KMS-11 (cell line): ENCODE measurements around the gene SLC35F3.

Experiments used
- H2AFZ ChIP-seq: fragments of 200-600 bp; sonication (generic); 2 replicates; pipeline ENCODE4 v1.6.1; 2016; ENCODE audit warnings: antibody characterized with exemption, mixed run types, low read depth
- H3K27ac ChIP-seq: fragments of 200-600 bp; sonication (generic); 2 replicates; pipeline ENCODE4 v1.6.1; 2016; ENCODE audit warnings: mild to moderate bottlenecking, mixed run types
- H3K27me3 ChIP-seq: fragments of 200-600 bp; sonication (generic); 2 replicates; pipeline ENCODE4 v1.6.1; 2017; ENCODE audit warnings: mild to moderate bottlenecking, low read depth, mixed run types, moderate library complexity; ENCODE audit not compliant: insufficient read depth
- H3K36me3 ChIP-seq: fragments of 200-600 bp; sonication (generic); 2 replicates; pipeline ENCODE4 v1.6.1; 2017; ENCODE audit warnings: mild to moderate bottlenecking, mixed run types; ENCODE audit not compliant: insufficient read depth
- H3K4me1 ChIP-seq: fragments of 200-600 bp; sonication (generic); 2 replicates; pipeline ENCODE4 v1.6.1; 2016; ENCODE audit warnings: mild to moderate bottlenecking, low read depth, mixed run types; ENCODE audit not compliant: poor library complexity, severe bottlenecking
- H3K4me2 ChIP-seq: fragments of 200-600 bp; sonication (generic); 2 replicates; pipeline ENCODE4 v1.7.0; 2016; ENCODE audit warnings: mild to moderate bottlenecking, mixed run types
- H3K4me3 ChIP-seq: fragments of 200-600 bp; sonication (generic); IDR thresholded peaks from 2 replicates; pipeline ENCODE4 v1.6.1; 2017; ENCODE audit warnings: low read depth, low read length, mixed read lengths; ENCODE audit not compliant: insufficient read depth
- H3K79me2 ChIP-seq: fragments of 200-600 bp; sonication (generic); 2 replicates; pipeline ENCODE4 v1.6.1; 2016; ENCODE audit warnings: low read depth, mixed run types; ENCODE audit not compliant: insufficient read depth
- H3K9ac ChIP-seq: fragments of 200-600 bp; sonication (generic); 2 replicates; pipeline ENCODE4 v1.6.1; 2016; ENCODE audit warnings: mild to moderate bottlenecking, mixed run types
- H4K20me1 ChIP-seq: fragments of 200-600 bp; sonication (generic); 2 replicates; pipeline ENCODE4 v1.6.1; 2016; ENCODE audit warnings: mild to moderate bottlenecking, mixed run types; ENCODE audit not compliant: insufficient read depth
- TF ChIP-seq, protein P1 (sequence below): fragments of 200-600 bp; sonication (generic); conservative IDR thresholded peaks from 2 replicates; pipeline ENCODE4 v1.6.1; 2017; ENCODE audit warnings: low read depth, mild to moderate bottlenecking, antibody characterized with exemption, low read length, moderate library complexity, mixed read lengths

Gene SLC35F3

DNA sequence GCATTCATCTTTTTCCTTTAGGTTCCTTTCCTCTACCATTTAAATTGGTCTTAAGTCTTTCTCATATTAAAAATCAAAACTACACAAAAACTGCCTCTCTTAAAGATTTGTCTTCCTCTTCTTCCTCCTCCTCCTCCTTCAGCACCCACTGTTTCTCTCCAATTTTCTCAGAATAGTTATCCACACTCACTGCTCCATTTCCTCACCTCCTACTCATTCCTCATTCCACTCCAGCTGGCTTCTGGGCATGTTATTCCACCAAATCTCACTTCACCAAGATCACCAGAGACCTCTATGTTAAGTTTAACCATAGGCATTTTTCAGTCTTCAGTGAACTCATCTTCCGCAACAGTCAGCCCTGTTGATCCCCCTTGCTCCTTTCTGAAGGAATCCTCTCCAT, 173.7 kb downstream of the SLC35F3 start:
- Histone ChIP-seq H3K4me1 (no peaks in the 10 kb centered on the region), H3K4me2 (no peak overlapping the region), H3K79me2 (no peaks in the 10 kb centered on the region), H3K36me3 (no peaks in the 10 kb centered on the region), H4K20me1 (no peaks in the 10 kb centered on the region), H3K27me3 (no peaks in the 10 kb centered on the region), H3K9ac (no peak overlapping the region), H3K27ac (no peak overlapping the region), H3K4me3 (no peak overlapping the region), H2AFZ (no peak overlapping the region)
- TF ChIP-seq, protein P1, sequence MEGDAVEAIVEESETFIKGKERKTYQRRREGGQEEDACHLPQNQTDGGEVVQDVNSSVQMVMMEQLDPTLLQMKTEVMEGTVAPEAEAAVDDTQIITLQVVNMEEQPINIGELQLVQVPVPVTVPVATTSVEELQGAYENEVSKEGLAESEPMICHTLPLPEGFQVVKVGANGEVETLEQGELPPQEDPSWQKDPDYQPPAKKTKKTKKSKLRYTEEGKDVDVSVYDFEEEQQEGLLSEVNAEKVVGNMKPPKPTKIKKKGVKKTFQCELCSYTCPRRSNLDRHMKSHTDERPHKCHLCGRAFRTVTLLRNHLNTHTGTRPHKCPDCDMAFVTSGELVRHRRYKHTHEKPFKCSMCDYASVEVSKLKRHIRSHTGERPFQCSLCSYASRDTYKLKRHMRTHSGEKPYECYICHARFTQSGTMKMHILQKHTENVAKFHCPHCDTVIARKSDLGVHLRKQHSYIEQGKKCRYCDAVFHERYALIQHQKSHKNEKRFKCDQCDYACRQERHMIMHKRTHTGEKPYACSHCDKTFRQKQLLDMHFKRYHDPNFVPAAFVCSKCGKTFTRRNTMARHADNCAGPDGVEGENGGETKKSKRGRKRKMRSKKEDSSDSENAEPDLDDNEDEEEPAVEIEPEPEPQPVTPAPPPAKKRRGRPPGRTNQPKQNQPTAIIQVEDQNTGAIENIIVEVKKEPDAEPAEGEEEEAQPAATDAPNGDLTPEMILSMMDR = no peak

DNA sequence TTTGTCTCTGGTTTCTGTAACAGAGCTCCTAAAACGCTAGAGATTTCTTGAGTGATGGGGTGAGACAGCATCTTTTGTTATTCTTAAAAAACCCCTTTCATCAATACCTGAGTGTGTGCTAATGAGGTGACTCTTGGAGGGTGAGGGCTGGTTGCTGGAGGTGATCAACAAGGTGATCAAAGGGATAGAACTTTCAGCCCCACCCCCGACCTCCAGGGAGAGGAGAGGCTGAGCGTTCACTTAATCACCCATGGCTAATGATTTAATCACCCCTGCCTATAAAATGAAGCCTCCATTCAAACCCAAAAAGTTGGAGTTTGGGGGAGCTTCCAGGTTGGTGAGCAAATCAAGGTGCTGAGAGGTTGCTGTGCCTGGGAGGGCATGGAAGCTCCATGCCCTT, 175.4 kb downstream of the SLC35F3 start:
- Histone ChIP-seq H3K9ac (no peak overlapping the region), H3K4me1 (no peaks in the 10 kb centered on the region), H3K27ac (no peak overlapping the region), H3K27me3 (no peaks in the 10 kb centered on the region), H3K79me2 (no peaks in the 10 kb centered on the region), H4K20me1 (no peaks in the 10 kb centered on the region), H2AFZ (no peak overlapping the region), H3K36me3 (no peaks in the 10 kb centered on the region), H3K4me2 (no peak overlapping the region), H3K4me3 (no peak overlapping the region)
- TF ChIP-seq, protein P1 = no peak

DNA sequence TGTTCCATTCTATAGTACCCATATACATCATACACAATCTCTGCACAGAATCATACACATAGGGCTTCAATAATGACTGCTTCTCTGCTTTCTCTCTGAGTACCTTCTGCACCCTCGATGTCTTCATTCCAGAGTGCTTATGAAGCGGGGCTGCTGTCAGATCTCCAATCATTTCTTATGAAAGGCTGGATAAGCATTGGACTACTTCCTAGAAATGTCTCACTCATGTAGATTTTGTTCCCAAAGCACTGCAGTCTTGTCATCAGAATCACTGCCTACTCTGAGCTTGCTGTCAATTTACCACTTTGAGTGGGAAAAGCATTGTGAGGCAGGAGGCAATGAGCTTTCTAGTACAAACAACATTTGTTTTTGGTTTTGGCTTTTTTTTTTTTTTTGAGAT, 179.0 kb downstream of the SLC35F3 start:
- Histone ChIP-seq H3K36me3 (no peaks in the 10 kb centered on the region), H3K9ac (no peak overlapping the region), H3K4me2 (no peak overlapping the region), H3K4me1 (no peaks in the 10 kb centered on the region), H2AFZ (no peak overlapping the region), H3K4me3 (no peak overlapping the region), H3K27ac (no peak overlapping the region), H4K20me1 (no peaks in the 10 kb centered on the region), H3K27me3 (no peaks in the 10 kb centered on the region), H3K79me2 (no peaks in the 10 kb centered on the region)
- TF ChIP-seq, protein P1 = no peak

DNA sequence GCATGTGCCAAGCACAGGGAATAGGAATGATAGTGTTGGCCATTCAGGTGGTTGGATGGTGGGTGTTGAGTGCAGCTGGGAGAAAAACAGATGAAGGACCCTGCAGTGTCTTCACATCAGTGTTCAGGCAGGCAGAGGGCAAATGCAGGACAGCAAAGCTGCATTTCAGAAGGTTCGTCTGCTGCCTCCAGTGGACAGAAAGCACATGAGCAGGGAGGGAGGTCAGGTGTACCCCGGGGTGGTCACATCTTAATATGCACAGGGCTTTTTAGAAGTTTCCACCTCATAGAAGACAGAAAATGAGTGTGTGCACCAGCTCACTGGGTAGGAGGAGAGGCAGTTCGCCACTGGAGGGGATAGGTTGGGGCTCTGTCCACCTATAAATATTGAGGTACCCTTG, 184.9 kb downstream of the SLC35F3 start:
- no peaks in the 10 kb centered on the region for H3K27me3 ChIP-seq
- H3K79me2 ChIP-seq = no peaks in the 10 kb centered on the region
- TF ChIP-seq, protein P1 = peak; percentile 26; the same call in 1 of the 2 replicates
- H3K27ac ChIP-seq = no peak overlapping the region
- no peaks in the 10 kb centered on the region for H4K20me1 ChIP-seq
- H2AFZ ChIP-seq = no peak overlapping the region
- H3K4me1 ChIP-seq = no peaks in the 10 kb centered on the region
- H3K4me2 ChIP-seq = no peak overlapping the region
- H3K36me3 ChIP-seq = no peaks in the 10 kb centered on the region
- H3K4me3 ChIP-seq = no peak overlapping the region
- no peak overlapping the region for H3K9ac ChIP-seq
